ENCODE results near the gene FGF4.
"Not testable (repeated sequence)": the region's sequence is repeated elsewhere in the genome, so short reads cannot be mapped to it uniquely, and the experiment has no call there.

FGF4 gene

DNA sequence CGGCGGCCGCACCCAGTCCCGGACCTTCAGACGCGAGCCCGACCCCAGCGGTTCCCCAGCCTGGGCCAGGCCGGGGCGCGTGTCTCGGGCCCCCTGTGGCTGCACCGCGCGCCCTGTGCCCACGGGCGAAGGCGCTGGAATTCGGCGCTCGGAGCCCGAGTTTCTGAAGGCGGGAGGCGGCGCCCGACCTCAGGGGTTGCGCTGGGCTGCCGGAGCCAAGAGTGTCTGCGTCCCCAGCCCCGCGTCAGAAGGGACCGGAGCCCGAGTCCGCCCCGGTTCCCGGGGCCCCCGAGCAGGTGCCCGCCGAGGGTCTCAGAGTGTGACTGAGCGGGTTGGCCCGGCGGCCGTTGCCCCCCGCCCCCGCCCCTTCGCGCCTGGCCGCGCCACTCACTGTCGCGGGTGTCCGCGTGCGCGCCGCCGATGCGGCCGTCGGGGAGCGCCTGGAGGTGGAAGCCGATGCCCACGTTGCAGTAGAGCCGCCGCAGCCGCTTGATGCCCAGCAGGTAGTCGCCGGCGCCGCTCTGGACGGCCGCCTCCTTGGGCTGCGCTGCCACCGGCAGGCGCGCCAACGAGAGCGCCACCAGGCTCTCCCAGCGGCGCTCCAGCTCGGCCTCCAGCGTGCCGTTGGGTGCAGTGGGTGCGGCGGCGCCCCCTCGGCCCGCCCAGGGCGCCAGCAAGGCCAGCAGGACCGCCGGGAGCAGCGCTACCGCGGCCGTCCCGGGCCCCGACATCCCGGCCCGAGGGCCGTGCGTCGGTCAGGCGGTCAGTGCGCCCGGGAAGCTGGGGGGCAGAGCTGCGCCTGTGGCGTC lies 583 bp downstream of the FGF4 start:
- no peak for DNase-seq (ENCODE audit: low read depth in 1 of 2, low spot score in 1 of 2)

DNA sequence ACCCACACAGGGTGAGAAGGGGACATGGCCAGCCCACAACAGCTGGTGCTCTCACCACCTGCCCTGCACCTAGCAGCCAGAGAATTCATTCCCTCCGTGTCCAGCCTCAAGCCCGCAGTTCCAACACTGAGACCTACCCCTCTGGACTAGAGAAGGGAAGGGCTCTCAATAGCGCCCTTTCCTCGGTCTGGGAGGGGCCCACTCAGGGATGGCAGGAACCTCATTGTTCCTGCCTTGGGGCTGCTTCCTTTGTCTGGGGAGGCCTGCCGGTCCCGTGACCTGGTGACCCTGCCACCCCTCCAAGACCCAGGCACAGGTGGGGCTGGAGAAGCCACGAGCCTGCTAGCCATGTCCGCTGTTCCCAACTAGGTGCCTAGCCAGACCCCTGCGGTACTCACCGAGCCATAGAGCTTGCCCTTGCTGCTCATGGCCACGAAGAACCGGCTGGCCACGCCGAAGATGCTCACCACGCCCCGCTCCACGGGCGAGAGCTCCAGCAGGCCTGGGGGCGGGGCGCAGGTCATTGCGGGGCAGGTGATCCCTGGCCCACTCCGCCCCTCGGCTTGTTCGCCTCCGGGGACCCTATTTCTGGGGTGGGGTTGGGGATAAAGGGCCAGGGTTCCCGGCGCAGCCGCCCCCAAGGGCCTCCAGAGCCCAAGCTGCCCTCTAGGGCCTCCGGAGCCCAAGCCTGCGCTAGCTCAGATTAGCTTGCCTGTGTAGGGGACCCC lies 1.4 kb downstream of the FGF4 start:
- DNase-seq (ENCODE audit: low read depth in 1 of 2, low spot score in 1 of 2) = no peak

DNA sequence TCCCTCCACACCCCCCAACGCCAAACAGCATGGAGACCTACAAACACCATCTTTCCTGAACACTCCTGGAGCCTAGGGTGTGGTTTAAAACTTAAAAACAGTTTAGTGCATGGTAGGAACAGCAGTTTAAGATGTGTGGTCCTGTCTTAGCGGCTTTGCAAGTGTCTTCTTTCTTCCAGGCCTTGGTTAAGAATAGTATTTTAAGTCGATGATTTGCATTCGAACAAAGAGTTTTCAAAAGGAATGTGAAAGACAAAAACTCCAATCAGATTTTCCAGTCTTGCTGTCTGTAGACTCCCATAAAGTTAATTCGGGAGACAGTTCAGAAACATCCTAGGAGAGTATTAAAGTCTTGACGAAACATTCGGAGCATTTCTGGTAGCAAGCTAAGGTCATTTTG lies 3.7 kb downstream of the FGF4 start:
- DNase-seq (ENCODE audit: low read depth in 1 of 2, low spot score in 1 of 2) = no peak

DNA sequence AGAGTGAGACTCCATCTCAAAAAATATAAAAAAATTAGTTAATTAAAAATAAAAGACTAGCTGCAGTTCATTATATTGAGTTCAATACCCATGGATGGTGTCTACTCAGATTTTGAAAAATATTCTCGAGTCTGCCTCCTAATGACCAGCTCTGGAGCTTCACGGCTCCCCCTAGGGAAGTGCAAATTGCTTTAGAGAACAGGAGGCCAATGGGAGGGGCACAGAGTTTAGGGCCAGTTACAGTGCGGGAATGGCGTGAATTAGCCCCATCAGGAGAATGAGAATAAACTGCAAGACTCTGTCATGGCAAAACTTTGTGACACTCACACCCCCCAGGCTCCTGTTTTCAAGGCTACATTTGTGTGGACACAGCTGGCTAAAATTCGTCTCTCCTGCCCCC lies 4.6 kb downstream of the FGF4 start:
- DNase-seq (ENCODE audit: low read depth in 1 of 2, low spot score in 1 of 2) = no peak

DNA sequence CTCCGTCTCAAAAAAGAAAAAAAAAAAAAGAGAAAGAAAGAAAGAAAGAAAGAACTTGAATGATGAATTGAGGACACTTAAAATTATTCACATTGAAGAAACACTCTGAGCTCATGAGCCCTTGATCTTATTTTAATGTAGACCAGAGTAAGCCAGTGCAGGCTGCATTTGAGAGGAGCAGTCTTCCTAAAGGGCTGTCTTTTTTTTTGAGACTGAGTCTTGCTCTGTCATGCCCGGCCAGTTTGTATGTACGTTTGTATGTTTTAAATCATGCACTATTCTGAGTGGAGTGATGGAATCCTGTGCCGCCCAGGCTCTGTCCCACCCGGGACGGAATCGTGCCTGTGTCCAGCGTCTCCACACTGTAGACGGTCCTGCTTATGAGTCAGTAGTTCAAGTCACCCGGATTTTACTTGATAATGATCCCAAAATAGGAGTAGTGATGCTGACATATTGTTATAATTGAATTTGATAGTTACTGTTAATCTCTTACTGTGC lies 9.6 kb downstream of the FGF4 start:
- DNase-seq (ENCODE audit: low read depth in 1 of 2, low spot score in 1 of 2) = no peak

DNA sequence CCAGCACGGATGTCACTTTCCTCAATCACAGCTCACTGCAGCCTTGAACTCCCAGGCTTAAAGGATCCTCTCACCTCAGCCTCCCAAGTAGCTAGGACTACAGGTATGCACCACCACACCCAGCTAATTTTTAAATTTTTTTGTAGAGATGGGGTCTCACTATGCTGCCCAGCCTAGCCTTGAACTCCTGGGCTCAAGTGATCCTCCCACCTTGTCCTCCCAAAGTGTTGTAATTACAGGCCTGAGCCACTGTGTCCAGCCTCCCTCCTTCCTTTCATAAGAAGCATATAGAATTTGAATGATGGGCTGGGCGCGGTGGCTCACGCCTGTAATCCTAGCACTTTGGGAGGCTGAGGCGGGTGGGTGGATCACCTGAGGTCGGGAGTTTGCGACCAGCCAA lies 10.2 kb downstream of the FGF4 start:
- DNase-seq (ENCODE audit: low read depth in 1 of 2, low spot score in 1 of 2) = not testable (repeated sequence)

DNA sequence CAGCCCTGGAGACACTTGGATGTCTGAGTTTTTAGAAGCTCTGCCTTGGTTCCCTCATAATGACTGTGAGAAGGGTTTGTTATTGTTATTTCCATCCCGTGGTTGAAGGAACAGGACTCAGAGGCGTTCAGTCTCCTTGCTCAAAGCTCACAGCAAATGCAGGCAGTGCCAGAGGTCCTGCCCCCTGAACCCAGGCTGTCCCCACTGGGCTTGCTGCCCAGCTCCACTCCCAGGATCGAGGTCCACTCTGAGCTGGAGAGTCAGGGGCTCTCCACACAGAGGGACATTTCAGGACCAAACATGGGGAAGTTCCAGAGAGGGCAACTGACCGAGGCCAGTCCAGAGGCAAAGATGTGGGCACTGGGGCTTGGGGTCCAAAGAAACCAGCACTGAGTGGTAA lies 14.8 kb downstream of the FGF4 start:
- no peak for DNase-seq (ENCODE audit: low read depth in 1 of 2, low spot score in 1 of 2)

DNA sequence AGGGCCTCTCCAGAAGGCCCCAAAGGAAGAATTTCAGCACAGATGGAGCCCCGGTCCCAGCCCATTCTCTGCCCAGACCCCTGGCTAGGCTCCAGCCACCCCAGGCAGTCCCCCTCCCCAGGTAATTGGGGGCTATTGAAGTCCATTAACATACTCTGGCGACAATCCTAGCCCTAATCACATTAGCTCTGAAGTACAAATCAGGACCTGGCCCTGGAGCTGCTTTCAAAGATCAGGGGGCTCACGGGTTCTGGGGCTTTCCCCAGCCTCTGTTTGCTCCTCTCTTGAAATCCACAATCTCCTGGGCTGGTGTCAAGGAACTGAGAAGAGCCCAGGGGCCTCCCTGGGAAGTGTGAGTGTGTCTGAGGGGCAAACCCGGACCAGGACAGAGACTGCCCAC lies 22.3 kb downstream of the FGF4 start:
- no peak for DNase-seq (ENCODE audit: low read depth in 1 of 2, low spot score in 1 of 2)

DNA sequence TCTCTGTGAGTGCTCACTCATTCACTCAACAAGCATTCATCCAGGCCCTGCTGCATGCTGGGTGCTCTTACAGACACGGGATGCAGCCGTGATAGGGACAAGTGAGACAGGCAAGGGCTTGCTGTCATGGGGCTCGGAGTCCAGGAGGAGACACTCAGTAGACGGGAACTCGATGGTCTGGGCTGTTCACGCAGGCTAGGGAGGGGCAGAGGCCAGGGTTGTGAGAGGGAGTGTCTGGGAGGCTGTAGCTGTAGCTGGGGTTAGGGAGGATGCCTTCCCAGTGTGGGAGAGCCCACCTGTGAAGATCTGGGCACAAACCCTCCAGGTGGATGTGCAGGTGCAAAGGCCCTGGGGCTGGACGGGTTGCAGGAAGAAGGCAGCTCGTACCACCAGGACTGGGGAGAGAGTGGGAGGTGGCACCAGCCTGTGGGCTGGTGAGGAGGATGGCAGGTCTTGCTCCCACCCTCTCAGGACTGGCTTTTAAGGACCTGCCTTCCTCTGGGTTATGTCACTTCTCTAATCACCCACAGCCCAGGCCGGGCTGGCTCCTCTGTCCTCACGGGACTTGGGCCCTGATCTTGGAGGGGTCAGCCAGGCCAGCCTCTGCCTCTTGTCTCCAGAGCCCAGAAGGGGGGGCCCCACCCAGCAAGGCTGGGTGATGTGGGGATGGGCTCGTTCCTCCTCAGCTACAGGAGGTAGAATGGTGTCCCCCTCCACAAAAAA lies 24.1 kb downstream of the FGF4 start:
- DNase-seq (ENCODE audit: low read depth in 1 of 2, low spot score in 1 of 2) = no peak

DNA sequence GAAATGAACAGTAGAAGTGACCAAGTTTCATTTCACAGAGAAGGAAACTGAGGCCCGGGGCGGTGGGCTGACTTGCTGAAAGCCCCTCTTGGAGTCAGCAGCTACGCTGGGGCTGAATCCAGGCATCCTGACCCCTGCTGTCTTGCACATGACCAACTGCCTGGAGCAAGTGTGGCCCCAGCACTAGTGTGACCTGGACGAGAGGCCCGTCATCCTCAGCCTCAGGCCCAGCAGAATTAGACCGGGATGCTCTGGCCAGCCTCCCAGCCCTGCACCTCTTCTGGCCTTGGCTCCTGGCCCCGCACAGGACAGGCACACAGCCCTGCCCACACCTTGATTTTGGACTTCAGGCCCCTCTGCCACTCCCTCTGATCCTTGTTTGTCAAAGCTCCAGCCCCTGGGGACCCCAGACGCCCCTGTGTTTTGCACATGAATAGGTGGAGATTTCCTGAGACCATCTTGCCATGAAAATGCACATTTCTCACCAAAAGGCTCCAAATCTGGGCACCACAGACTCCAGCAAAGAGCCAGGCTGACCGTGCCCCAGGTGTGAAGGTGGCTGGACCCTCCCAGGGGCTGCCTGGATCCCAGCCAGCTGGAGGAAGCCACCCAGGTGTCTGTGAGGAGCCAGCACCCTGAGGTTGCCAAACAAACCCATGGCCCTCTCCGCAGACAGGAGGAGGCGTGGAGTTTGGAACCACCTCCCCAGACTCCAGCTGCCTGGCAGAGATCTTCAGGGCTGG lies 24.9 kb downstream of the FGF4 start:
- DNase-seq (ENCODE audit: low read depth in 1 of 2, low spot score in 1 of 2) = no peak

DNA sequence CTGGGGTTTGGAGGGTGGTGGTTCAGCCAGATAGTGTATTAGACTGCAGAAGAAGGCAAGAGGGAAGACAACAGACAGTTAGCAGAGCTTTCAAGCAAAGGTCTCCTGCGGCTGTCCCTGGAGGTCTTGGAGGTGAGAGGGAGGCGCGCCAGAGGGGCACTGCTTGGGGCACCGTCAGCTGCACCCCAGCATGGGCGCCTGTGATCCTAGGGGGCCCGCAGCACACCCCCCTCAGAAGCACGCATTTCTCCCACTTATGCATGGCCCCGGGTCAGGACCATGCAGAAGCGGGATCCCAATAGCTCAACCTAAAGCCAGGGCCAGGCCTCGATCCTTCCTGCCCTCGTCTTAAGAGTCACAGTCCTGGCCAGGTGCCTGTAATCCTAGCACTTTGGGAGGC lies 26.5 kb downstream of the FGF4 start:
- DNase-seq (ENCODE audit: low read depth in 1 of 2, low spot score in 1 of 2) = no peak

DNA sequence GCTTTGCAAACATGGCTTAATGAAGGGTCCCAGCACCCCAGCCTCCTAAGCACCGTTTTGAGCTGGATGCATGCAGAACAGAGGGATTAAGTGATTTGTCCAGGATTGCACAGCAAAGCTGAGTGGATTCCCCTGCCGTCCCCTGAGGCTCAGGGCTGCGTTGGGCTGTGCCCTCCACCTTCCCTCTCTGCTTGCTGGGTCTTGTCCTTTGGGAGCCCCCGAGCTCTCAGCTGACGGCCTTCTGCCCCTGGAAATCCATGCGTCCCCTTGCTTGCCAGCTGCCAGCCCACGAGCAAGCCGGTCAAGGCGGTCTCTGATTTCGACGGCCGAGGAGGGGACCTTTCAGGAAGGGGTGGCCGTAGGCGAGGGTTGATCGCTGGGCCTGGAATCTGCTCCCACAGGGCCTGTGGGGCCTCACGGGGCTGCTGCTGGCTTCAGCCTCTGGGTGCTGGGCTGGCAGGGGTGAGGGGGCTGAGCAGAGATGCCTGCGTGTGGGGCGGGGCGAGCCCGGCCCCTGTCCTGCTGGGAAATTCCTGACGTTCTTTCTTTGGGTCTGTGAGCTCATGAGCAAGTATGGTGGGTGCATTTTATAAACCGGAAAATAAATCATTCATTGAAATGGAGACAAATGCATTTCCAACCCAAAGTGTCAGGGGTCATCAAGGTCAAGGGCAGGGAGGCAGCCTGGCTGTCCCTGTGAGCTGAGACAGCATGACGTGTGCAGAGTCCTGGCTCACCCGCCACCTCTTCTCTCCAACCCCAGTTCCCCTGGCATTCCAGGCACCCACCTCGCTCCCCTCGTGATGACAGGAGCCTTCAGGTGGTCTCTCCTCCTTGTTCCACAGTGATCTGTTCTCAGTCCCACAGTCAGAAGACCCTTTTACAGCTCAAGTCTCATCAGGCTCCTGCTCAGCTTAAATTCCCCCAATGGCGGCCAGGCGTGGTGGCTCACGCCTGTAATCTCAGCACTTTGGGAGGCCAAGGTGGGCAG lies 28.1 kb downstream of the FGF4 start:
- DNase-seq (ENCODE audit: low read depth in 1 of 2, low spot score in 1 of 2) = no peak

DNA sequence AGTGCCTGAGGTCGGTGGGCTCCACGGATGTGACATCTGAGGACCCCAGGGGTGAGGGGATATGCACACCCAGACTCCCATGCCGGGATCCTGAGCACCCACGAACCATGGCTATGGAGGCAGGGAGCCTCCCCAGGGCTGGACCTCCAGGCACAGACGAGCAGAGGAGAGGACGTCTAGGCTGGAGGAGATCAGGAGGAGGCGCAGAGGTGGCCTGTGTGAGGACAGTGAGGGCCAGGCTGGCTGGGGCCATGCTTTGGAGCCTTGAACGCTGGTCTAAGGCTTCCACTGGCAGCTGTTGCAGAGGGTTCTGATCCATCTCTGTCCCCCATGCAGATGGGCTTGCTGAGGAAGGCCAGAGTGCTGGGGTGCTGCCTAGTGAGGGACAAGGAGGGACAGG lies 29.0 kb downstream of the FGF4 start:
- DNase-seq (ENCODE audit: low read depth in 1 of 2, low spot score in 1 of 2) = no peak

DNA sequence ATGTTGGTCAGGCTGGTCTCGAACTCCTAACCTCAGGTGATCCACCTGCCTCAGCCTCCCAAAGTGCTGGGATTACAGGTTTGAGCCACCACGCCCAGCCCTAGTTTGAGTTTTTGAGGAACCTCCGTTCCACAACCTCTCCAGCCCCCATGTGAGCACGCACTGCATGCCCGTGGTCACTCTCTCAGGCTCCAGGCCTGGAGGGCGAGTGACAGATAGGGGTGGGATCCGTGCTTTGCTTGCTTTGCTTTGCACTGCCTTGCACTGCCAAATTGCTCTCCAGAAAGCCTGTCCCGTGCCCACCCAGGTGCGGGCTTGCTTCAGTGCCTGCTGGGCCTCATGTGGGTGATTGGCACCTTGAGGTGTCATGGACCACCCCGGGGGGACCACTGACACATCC lies 29.9 kb downstream of the FGF4 start:
- no peak for DNase-seq (ENCODE audit: low read depth in 1 of 2, low spot score in 1 of 2)

DNA sequence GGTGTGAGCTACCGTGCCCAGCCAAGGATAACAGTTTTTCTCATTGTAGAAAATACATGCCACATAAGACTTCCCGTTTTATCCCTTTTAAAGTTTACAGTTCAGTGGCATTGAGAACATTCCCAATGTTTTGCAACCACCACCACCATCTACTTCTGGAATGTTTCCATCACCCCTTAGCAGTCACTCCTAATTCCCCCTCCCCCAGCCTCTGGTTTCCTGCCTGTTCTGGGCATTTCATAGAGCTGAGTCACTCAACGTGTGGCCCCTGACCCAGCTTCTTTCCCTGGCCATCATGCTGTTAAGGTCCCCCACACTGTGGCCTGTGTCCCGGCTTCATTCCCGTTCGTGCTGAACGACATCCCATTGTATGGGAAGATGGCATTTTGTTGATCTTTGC lies 30.7 kb downstream of the FGF4 start:
- DNase-seq (ENCODE audit: low read depth in 1 of 2, low spot score in 1 of 2) = no peak

DNA sequence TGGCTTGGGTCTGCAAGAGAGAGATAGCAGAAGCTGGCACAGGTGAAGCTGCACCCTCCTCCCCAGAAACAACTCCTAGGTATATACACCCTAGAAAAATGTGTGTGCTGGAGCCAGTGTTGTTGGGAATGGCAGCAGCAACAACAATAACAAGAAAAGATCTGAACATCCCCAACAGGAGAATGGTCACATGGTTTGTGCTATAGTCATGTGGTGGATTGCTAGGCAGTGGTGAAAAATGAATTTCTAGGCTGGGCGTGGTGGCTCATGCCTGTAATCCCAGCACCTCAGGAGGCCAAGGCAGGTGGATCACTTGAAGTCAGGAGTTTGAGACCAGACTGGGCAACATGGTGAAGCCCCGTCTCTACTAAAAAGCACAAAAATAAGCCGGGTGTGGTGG lies 40.3 kb downstream of the FGF4 start:
- DNase-seq (ENCODE audit: low read depth in 1 of 2, low spot score in 1 of 2) = no peak

DNA sequence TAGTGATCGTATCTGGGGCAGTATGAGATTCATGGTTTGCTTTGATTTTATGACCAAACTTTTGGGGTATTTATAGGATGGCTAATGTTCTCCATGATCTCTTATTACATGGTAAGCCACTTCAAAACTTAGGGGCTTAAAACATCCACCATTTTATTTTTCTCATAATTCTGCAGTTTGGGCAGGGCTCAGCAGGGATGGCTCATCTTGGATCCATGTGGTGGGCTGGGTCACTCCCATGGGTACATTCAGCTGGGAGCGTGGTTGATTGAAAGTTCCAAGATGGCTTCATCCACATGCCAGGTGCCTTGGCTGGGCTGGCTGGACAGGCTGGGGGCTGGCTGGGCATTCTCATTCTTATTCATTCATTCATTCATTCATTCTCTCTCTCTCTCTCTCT lies 40.8 kb downstream of the FGF4 start:
- DNase-seq (ENCODE audit: low read depth in 1 of 2, low spot score in 1 of 2) = no peak

DNA sequence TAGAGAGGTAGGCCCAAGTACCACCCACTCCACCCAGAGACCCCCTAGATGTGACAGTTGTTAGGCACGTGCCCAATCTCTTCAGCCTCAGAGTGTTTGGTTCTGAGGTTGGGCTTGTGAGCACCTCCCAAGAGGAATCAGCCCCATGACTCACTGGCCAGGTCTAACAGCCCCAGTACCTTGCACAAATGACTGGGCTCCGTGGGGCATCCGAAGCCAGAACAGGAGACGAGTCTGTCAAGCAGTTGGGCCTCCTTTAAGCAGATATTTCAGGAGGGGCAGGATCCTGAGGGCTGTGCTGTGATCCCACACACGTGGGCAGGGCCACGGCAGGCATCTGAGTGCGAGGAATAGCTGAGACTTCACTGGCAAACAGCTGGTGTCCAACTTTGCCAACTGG lies 42.2 kb downstream of the FGF4 start:
- no peak for DNase-seq (ENCODE audit: low read depth in 1 of 2, low spot score in 1 of 2)

DNA sequence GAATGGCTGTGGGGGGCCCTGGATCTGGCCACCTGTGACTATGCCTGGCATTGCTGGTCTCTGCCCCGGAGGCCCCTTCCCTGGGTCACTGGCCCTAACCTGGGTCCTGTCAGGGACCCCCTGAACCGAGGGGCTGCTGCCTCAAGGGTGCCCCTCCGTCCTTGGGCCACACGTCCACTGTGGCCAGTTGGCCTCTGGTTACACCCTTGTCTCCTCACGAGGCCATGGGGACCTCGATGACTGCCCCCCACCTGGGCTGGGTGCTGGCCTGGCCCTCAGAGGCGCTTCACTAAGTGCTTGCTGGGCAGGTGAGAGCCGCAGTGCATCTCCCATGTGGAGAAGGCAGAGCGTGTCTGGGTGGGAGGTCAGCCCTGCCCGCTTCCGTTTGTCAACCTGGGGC lies 44.0 kb downstream of the FGF4 start:
- no peak for DNase-seq (ENCODE audit: low read depth in 1 of 2, low spot score in 1 of 2)

DNA sequence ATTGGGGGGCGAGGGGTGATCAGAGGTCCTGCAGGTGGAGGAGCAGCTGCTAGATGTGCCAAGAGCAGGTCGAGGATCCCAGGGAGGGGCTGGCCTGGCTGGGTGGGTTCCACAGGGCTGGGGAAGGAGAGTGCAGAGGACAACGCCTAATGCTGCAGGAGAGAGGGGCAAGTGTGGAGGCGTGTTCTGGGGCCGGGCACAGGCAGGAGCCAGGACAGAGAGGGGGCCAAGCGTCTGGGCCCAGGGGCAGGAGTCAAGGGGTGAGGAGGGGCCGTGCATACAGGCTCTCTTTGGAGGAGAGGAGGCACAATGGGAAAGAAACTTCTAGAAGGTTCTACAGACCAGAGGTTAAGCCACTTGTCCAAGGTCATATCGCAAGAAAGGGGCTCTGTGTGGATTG lies 44.6 kb downstream of the FGF4 start:
- no peak for DNase-seq (ENCODE audit: low read depth in 1 of 2, low spot score in 1 of 2)
